ENCODE measurements around the gene STAT5B. TPM values are rescaled to one million over a fixed set of nuclear protein-coding genes. Genes with fewer than 3 reads are reported as not detected.

The STAT5B gene
- total and polyA plus RNA-seq, 2 of the 13 experiments (the other 11 are each of a cell fraction or from before 2014, with no cell fraction given), result 21.0 to 42.8 TPM

GRCh38 chr17:42182927-42183734 lies 93.1 kb downstream of the STAT5B start (continued):
- TF ChIP-seq CREB3 (CRISPR knock-in tag; IDR thresholded peaks at IDR 0.05), result no peak
- no peak for TF ChIP-seq GLMP (CRISPR knock-in tag; IDR thresholded peaks at IDR 0.05; ENCODE audit: borderline replicate concordance)
- TF ChIP-seq ARNT2 (CRISPR knock-in tag; IDR thresholded peaks at IDR 0.05; ENCODE audit: low read depth), result no peak
- TF ChIP-seq ZNF501 (CRISPR knock-in tag; IDR thresholded peaks at IDR 0.05), result no peak
- no peak for TF ChIP-seq MED1 (CRISPR knock-in tag; IDR thresholded peaks at IDR 0.05)
- TF ChIP-seq NFKB2 (CRISPR knock-in tag; IDR thresholded peaks at IDR 0.05; ENCODE audit: borderline replicate concordance), result no peak
- TF ChIP-seq ZBTB40 (IDR thresholded peaks at IDR 0.05), result 0 out of 2 replicates have a peak, but pooled peaks have one; percentile 8
- TF ChIP-seq ZBTB40 (CRISPR knock-in tag; IDR thresholded peaks at IDR 0.05), result no peak; the same call in 1 of the 2 replicates
- TF ChIP-seq ZNF570 (CRISPR knock-in tag; IDR thresholded peaks at IDR 0.05; ENCODE audit: borderline replicate concordance), result no peak
- TF ChIP-seq JUND (CRISPR knock-in tag; IDR thresholded peaks at IDR 0.05), result peak; percentile 96
- no peak for TF ChIP-seq ZBTB46 (CRISPR knock-in tag; IDR thresholded peaks at IDR 0.05; ENCODE audit: borderline replicate concordance)
- TF ChIP-seq E2F1 (CRISPR knock-in tag; IDR thresholded peaks at IDR 0.05), result 0 out of 2 replicates have a peak, but pooled peaks have one; percentile 14
- peak; percentile 17; the same call in 1 of the 2 replicates for TF ChIP-seq ATF7 (IDR thresholded peaks at IDR 0.05)
- no peak for TF ChIP-seq ATF7 (CRISPR knock-in tag; IDR thresholded peaks at IDR 0.05)
